Natural killer cell (primary cell): ENCODE results near the gene PLEKHA7. TPM values are rescaled to one million over a fixed set of nuclear protein-coding genes. Genes with fewer than 3 reads are reported as not detected.

Experiments used
- ATAC-seq, 3 donors: fragments of 150-1000 bp in 2 of 3; fragments of 200-7000 bp in 1 of 3; cut with Tn5 transposase; 1 replicate in 1 of 3; 2 replicates in 2 of 3; pipeline ENCODE4 v1.10.0; 2021; ENCODE audit warnings: mild to moderate bottlenecking in 2 of 3, moderate library complexity in 2 of 3
- DNase-seq, 2 donors: peaks; one replicate each; pipeline versions ENCODE4 v3.0.0 to v3.0.0-alpha.2; 2013 to 2021; ENCODE audit warnings: mixed read lengths in 1 of 2
- H3K27ac ChIP-seq: one replicate; pipeline ENCODE4 v1.5.1; 2013; ENCODE audit warnings: mild to moderate bottlenecking, low read length
- H3K27me3 ChIP-seq: one replicate; pipeline ENCODE4 v1.6.1; 2013; ENCODE audit warnings: low read length; ENCODE audit not compliant: control insufficient read depth, insufficient read depth
- H3K36me3 ChIP-seq: one replicate; pipeline ENCODE4 v1.6.1; 2013; ENCODE audit warnings: low read length; ENCODE audit not compliant: control insufficient read depth, insufficient read depth
- H3K4me1 ChIP-seq: one replicate; pipeline ENCODE4 v1.6.1; 2013; ENCODE audit warnings: low read length; ENCODE audit not compliant: control insufficient read depth, insufficient read depth
- H3K4me3 ChIP-seq: one replicate; pipeline ENCODE4 v1.5.1; 2013; ENCODE audit warnings: low read length
- H3K9me3 ChIP-seq: one replicate; pipeline ENCODE4 v1.6.1; 2013; ENCODE audit warnings: low read length; ENCODE audit not compliant: control insufficient read depth, insufficient read depth
- H3K27ac Mint-ChIP-seq, 2 donors: one replicate each; pipeline ENCODE4 v1.8.0; 2022; ENCODE audit warnings: mild to moderate bottlenecking in 2 of 2, mixed read lengths in 2 of 2, moderate library complexity in 1 of 2
- H3K27me3 Mint-ChIP-seq, 2 donors: one replicate each; pipeline ENCODE4 v1.8.0; 2022; ENCODE audit warnings: low read depth in 2 of 2, mixed read lengths in 2 of 2
- H3K36me3 Mint-ChIP-seq: one replicate; pipeline ENCODE4 v1.8.0; 2022; ENCODE audit warnings: mixed read lengths
- H3K4me1 Mint-ChIP-seq, 2 donors: one replicate each; pipeline ENCODE4 v1.8.0; 2022; ENCODE audit warnings: mixed read lengths in 2 of 2
- H3K4me3 Mint-ChIP-seq: one replicate; pipeline ENCODE4 v1.8.0; 2022; ENCODE audit warnings: mild to moderate bottlenecking, moderate library complexity, mixed read lengths
- H3K9me3 Mint-ChIP-seq, 2 donors: one replicate each; pipeline ENCODE4 v1.8.0; 2022; ENCODE audit warnings: mixed read lengths in 2 of 2
- WGBS: methylation state at CpG from one replicate; pipeline ENCODE4 v1.1.7; 2013; ENCODE audit warnings: missing lambda C conversion rate; ENCODE audit not compliant: insufficient coverage; 5-methylcytosine and 5-hydroxymethylcytosine counted together
- intact Hi-C: fragments of 100-400 bp; cut with micrococcal nuclease; formaldehyde crosslinking; loops from one replicate; pipeline ENCODE4 v1.14.2; 2022
- total RNA-seq, 4 donors: library from RNA; stranded (reverse); fragments of 120-200 nt in 1 of 4; gene quantifications; one replicate each; pipeline versions ENCODE4 v1.2.3 to v1.2.4, GENCODE V29; 2013 to 2022
- TF ChIP-seq, protein P1 (sequence below): fragments of 200-600 bp; IDR thresholded peaks from one replicate; pipeline ENCODE4 v1.8.0; 2022; ENCODE audit warnings: antibody characterized with exemption

Gene PLEKHA7
- total RNA-seq, 3 donors from 2014 or later (not counting 1 experiment from before 2014, with no cell fraction given), result 1.00 to 2.5 (median 1.3) TPM

DNA sequence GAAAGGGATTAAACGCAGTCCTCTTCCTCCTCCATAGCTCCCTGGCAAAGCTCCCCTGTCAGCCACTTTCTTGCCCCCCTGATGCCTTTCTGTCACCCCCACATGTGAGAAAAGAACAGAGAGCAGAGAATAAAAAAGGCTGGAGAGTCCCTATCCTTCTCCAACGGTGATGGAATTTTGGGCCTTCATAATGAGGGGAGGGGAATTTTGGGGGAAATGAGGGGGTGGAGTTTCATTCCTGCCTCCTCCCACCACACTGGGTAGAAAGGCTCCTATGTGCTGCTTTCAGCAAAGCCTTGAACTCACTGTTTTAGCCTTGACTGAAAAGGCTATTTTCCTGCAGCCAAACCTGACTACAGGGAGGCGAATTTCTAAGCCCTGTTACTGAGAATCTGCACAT lies 216.4 kb downstream of the PLEKHA7 start:
- TF ChIP-seq, protein P1, sequence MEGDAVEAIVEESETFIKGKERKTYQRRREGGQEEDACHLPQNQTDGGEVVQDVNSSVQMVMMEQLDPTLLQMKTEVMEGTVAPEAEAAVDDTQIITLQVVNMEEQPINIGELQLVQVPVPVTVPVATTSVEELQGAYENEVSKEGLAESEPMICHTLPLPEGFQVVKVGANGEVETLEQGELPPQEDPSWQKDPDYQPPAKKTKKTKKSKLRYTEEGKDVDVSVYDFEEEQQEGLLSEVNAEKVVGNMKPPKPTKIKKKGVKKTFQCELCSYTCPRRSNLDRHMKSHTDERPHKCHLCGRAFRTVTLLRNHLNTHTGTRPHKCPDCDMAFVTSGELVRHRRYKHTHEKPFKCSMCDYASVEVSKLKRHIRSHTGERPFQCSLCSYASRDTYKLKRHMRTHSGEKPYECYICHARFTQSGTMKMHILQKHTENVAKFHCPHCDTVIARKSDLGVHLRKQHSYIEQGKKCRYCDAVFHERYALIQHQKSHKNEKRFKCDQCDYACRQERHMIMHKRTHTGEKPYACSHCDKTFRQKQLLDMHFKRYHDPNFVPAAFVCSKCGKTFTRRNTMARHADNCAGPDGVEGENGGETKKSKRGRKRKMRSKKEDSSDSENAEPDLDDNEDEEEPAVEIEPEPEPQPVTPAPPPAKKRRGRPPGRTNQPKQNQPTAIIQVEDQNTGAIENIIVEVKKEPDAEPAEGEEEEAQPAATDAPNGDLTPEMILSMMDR, result no peak
- DNase-seq, result no peak
- Histone ChIP-seq H3K4me3 (no peak overlapping the region), H3K27me3 (no peaks in the 10 kb centered on the region), H3K27ac (no peak overlapping the region), H3K36me3 (no peaks in the 10 kb centered on the region), H3K4me1 (no peaks in the 10 kb centered on the region), H3K9me3 (no peaks in the 10 kb centered on the region)
- no peaks in the 10 kb centered on the region for H3K9me3 Mint-ChIP-seq
- 89% methylated on average over 1 of the region's 3 CpGs for WGBS
- H3K36me3 Mint-ChIP-seq, result no peaks in the 10 kb centered on the region
- H3K27ac Mint-ChIP-seq, result no peak overlapping the region
- ATAC-seq, result no peak
- intact Hi-C loops, result no loop called here
- H3K4me1 Mint-ChIP-seq, result peaks cover 0 to 5% of the 10 kb centered on the region in 2 donors
- H3K4me3 Mint-ChIP-seq, result no peak overlapping the region
- peaks cover 0 to 3% of the 10 kb centered on the region in 2 donors for H3K27me3 Mint-ChIP-seq

- DNase-seq, result no peak
- no peak for ATAC-seq
- intact Hi-C loops, result no loop called here
- H3K4me1 ChIP-seq, result no peaks in the 10 kb centered on the region
- H3K27me3 ChIP-seq, result no peaks in the 10 kb centered on the region
- H3K4me3 ChIP-seq, result no peak overlapping the region
- Mint-ChIP-seq H3K27ac (no peak overlapping the region), H3K36me3 (no peaks in the 10 kb centered on the region), H3K27me3 (peaks cover 0 to 3% of the 10 kb centered on the region in 2 donors), H3K4me1 (peaks cover 0 to 5% of the 10 kb centered on the region in 2 donors), H3K4me3 (no peak overlapping the region), H3K9me3 (no peaks in the 10 kb centered on the region)
- H3K9me3 ChIP-seq, result no peaks in the 10 kb centered on the region
- TF ChIP-seq, protein P1, result no peak
- 90% methylated on average over 3 of the region's 4 CpGs for WGBS
- no peaks in the 10 kb centered on the region for H3K36me3 ChIP-seq
- H3K27ac ChIP-seq, result no peak overlapping the region
Measured at GRCh38 chr11:16796311-16796710, 217.9 kb downstream of the PLEKHA7 start.

- Histone ChIP-seq H3K4me1 (peaks cover 4% of the 10 kb centered on the region), H3K4me3 (no peak overlapping the region), H3K36me3 (no peaks in the 10 kb centered on the region), H3K9me3 (no peaks in the 10 kb centered on the region), H3K27me3 (no peaks in the 10 kb centered on the region), H3K27ac (peak overlapping the region; percentile 50)
- intact Hi-C loops, result no loop called here
- DNase-seq (no peak), ATAC-seq (no peak)
- H3K27me3 Mint-ChIP-seq, result peaks cover 0 to 3% of the 10 kb centered on the region in 2 donors
- TF ChIP-seq, protein P1, result no peak
- WGBS, result 35% methylated on average over 8 of the region's 8 CpGs
- H3K4me3 Mint-ChIP-seq, result no peak overlapping the region
- no peak overlapping the region for H3K27ac Mint-ChIP-seq
- H3K36me3 Mint-ChIP-seq, result no peaks in the 10 kb centered on the region
- H3K4me1 Mint-ChIP-seq, result peaks cover 0 to 3% of the 10 kb centered on the region in 2 donors
- H3K9me3 Mint-ChIP-seq, result no peaks in the 10 kb centered on the region
Measured at GRCh38 chr11:16795146-16795545, 219.1 kb downstream of the PLEKHA7 start.
